Suprapubic skin (tissue), 4 donors: ENCODE measurements around the gene KDM4B. TPM values are rescaled to one million over a fixed set of nuclear protein-coding genes. Genes with fewer than 3 reads are reported as not detected.

Source experiments
- DNase-seq, 2 donors: peaks; one replicate each; pipeline ENCODE4 v3.0.0-alpha.2; 2019; ENCODE audit warnings: low spot score in 2 of 2
- H3K27ac ChIP-seq: fragments of 200-600 bp; sonication (generic); one replicate; pipeline ENCODE4 v1.5.1; 2019
- H3K27me3 ChIP-seq: fragments of 200-600 bp; sonication (generic); one replicate; pipeline ENCODE4 v1.5.1; 2019
- H3K36me3 ChIP-seq: fragments of 200-600 bp; sonication (generic); one replicate; pipeline ENCODE4 v1.5.1; 2019
- H3K4me1 ChIP-seq: fragments of 200-600 bp; sonication (generic); one replicate; pipeline ENCODE4 v1.5.1; 2019
- H3K4me3 ChIP-seq: fragments of 200-600 bp; sonication (generic); one replicate; pipeline ENCODE4 v1.5.1; 2019; ENCODE audit warnings: mild to moderate bottlenecking
- H3K9me3 ChIP-seq: fragments of 200-600 bp; sonication (generic); one replicate; pipeline ENCODE4 v1.5.1; 2019
- EP300 ChIP-seq: sonication (generic); formaldehyde crosslinking; IDR thresholded peaks from one replicate; pipeline ENCODE4 v1.6.1; 2017; ENCODE audit warnings: antibody characterized with exemption
- POLR2A ChIP-seq, 2 donors: fragments of 450-650 bp; IDR thresholded peaks; one replicate each; pipeline ENCODE4 v1.6.1; 2017; ENCODE audit warnings: antibody characterized with exemption in 2 of 2, mild to moderate bottlenecking in 2 of 2, moderate library complexity in 2 of 2
- POLR2AphosphoS5 ChIP-seq, 3 donors: sonication (generic); formaldehyde crosslinking; IDR thresholded peaks; one replicate each; pipeline ENCODE4 v1.6.1; 2017; ENCODE audit warnings: antibody characterized with exemption in 3 of 3
- WGBS: methylation state at CpG from one replicate; pipeline ENCODE4 v1.1.5; 2018; 5-methylcytosine and 5-hydroxymethylcytosine counted together
- total RNA-seq, 4 donors: library from RNA; depleted of rRNA; stranded (reverse); fragments of >200 nt; gene quantifications; one replicate each; pipeline ENCODE4 v1.1.0, GENCODE V29; 2016
- TF ChIP-seq, protein P1 (sequence below), 2 donors: fragments of 200-600 bp in 1 of 2; fragments of 450-650 bp in 1 of 2; sonication (generic) in 1 of 2; IDR thresholded peaks; one replicate each; pipeline ENCODE4 v1.5.1; 2016 to 2019; ENCODE audit warnings: antibody characterized with exemption in 2 of 2, mild to moderate bottlenecking in 1 of 2, moderate library complexity in 1 of 2

Gene KDM4B
- total RNA-seq, 4 donors from 2014 or later: 34.2 to 82.7 (median 48.7) TPM

DNA sequence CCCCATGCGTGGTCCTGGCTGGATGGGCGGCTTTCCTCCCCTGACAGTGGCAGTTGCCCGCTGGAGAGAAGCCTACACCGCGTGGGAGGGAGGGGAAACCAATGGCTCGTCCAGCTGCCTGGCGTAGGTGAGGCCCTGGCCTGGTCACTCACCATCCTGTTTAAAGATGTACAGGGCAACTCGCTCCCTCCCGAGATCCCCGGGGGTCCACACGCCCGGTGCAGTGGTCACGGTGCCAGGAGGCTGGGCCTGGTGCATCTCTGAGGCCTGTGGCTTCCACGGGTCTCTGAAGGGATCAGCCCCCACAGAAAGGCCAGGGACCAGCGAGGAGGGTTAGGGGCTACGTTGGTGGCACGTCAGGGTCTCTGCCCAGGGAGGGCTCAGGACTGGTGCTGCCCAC lies 156.5 kb downstream of the KDM4B start:
- peaks cover 37% of the 10 kb centered on the region for H3K36me3 ChIP-seq

GRCh38 chr19:5125797-5126497 lies 157.0 kb downstream of the KDM4B start:
- no peak for DNase-seq
- no peak overlapping the region for H3K27ac ChIP-seq
- H3K9me3 ChIP-seq: no peaks in the 10 kb centered on the region
- H3K4me1 ChIP-seq: peaks cover 23% of the 10 kb centered on the region
- H3K4me3 ChIP-seq: no peak overlapping the region
- WGBS: 69% methylated on average over 7 of the region's 21 CpGs
- H3K27me3 ChIP-seq: no peaks in the 10 kb centered on the region
- H3K36me3 ChIP-seq: peaks cover 32% of the 10 kb centered on the region
- TF ChIP-seq POLR2AphosphoS5 (IDR thresholded peaks at IDR 0.05) (no peak), POLR2A (IDR thresholded peaks at IDR 0.05) (no peak), EP300 (no peak)
- TF ChIP-seq, protein P1, sequence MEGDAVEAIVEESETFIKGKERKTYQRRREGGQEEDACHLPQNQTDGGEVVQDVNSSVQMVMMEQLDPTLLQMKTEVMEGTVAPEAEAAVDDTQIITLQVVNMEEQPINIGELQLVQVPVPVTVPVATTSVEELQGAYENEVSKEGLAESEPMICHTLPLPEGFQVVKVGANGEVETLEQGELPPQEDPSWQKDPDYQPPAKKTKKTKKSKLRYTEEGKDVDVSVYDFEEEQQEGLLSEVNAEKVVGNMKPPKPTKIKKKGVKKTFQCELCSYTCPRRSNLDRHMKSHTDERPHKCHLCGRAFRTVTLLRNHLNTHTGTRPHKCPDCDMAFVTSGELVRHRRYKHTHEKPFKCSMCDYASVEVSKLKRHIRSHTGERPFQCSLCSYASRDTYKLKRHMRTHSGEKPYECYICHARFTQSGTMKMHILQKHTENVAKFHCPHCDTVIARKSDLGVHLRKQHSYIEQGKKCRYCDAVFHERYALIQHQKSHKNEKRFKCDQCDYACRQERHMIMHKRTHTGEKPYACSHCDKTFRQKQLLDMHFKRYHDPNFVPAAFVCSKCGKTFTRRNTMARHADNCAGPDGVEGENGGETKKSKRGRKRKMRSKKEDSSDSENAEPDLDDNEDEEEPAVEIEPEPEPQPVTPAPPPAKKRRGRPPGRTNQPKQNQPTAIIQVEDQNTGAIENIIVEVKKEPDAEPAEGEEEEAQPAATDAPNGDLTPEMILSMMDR (IDR thresholded peaks at IDR 0.05): no peak

More for the DNA sequence above, 156.5 kb downstream of the KDM4B start:
- no peaks in the 10 kb centered on the region for H3K27me3 ChIP-seq
- DNase-seq: no peak
- TF ChIP-seq POLR2AphosphoS5 (IDR thresholded peaks at IDR 0.05) (no peak), EP300 (no peak), POLR2A (IDR thresholded peaks at IDR 0.05) (no peak)
- TF ChIP-seq, protein P1 (IDR thresholded peaks at IDR 0.05): no peak
- H3K4me1 ChIP-seq: peaks cover 23% of the 10 kb centered on the region
- no peak overlapping the region for H3K27ac ChIP-seq
- no peaks in the 10 kb centered on the region for H3K9me3 ChIP-seq
- no peak overlapping the region for H3K4me3 ChIP-seq
- WGBS: 87% methylated on average over 5 of the region's 17 CpGs

GRCh38 chr19:5126498-5127223 lies 157.7 kb downstream of the KDM4B start:
- TF ChIP-seq, protein P1 (IDR thresholded peaks at IDR 0.05): no peak
- TF ChIP-seq EP300: no peak
- TF ChIP-seq POLR2A (IDR thresholded peaks at IDR 0.05): no peak
- TF ChIP-seq POLR2AphosphoS5 (IDR thresholded peaks at IDR 0.05): no peak
- H3K27me3 ChIP-seq: no peaks in the 10 kb centered on the region
- peaks cover 27% of the 10 kb centered on the region for H3K36me3 ChIP-seq

DNA sequence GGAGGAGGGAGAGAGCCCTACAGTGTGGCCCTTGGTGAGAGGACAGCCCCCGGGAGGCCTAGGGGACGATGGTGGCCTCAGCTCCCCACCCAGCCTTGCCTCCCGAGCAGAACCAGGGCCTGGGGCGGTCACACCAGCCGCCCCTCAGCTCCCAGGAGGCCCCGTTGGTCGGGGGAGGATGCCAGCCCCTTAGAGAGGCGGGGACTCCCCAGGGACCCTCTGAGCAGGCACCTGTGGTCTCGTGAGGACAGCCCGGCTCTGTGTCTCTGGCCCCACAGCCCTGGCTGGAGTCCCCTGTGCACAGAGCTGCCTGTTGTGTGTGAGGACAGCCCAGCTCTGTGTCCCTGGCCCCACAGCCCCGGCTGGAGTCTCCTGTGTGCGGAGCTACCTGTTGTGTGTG lies 158.8 kb downstream of the KDM4B start:
- Histone ChIP-seq H3K4me3 (no peak overlapping the region), H3K36me3 (peaks cover 28% of the 10 kb centered on the region), H3K27ac (no peak overlapping the region), H3K9me3 (no peaks in the 10 kb centered on the region), H3K27me3 (no peaks in the 10 kb centered on the region), H3K4me1 (peaks cover 40% of the 10 kb centered on the region)
- TF ChIP-seq POLR2AphosphoS5 (IDR thresholded peaks at IDR 0.05) (no peak), POLR2A (IDR thresholded peaks at IDR 0.05) (no peak), EP300 (no peak)
- TF ChIP-seq, protein P1 (IDR thresholded peaks at IDR 0.05): no peak
- WGBS: no CpG with 5 or more reads among the region's 12 CpGs
- DNase-seq: no peak

More at GRCh38 chr19:5126498-5127223, 157.7 kb downstream of the KDM4B start:
- no CpG with 5 or more reads among the region's 26 CpGs for WGBS
- no peak for DNase-seq
- Histone ChIP-seq H3K27ac (no peak overlapping the region), H3K9me3 (no peaks in the 10 kb centered on the region), H3K4me1 (peaks cover 29% of the 10 kb centered on the region), H3K4me3 (no peak overlapping the region)

DNA sequence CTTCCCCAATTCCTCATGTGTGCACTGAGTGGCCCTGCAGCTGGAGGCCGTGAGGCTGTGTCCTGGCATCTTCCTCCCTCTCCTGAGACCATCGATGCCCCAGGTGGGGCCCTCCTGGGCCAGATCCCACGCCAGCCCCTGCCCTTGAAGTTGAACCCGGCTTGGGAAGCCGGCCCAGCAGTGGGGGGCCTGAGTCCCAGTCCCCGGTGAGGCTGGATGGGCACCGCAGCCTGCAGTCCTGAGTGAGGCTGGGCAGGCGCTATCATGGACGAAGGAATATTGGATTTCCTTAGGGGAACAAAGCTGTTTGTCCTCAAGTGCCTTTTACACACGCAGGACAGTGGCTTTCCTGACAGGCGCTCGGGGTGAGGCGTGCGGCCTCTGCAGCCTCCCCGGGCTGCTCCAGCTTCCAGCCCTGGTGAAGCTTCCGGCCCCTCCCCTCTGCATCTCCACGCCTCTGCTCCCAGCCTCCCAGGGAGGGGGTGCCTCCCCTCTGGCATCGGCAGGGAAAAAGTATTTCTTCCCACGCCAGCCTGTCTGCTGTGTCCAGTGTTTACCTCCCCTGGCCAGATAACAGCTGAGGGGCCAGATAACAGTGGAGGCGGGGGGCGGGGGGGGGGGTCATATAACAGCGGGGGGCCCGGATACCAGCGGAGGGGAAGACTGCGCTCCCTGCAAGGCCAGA lies 159.5 kb downstream of the KDM4B start:
- Histone ChIP-seq H3K27me3 (no peaks in the 10 kb centered on the region), H3K4me1 (peaks cover 43% of the 10 kb centered on the region), H3K9me3 (no peaks in the 10 kb centered on the region), H3K4me3 (no peak overlapping the region), H3K27ac (no peak overlapping the region), H3K36me3 (peaks cover 28% of the 10 kb centered on the region)
- DNase-seq: no peak
- 63% methylated on average over 11 of the region's 25 CpGs for WGBS
- no peak for TF ChIP-seq POLR2AphosphoS5 (IDR thresholded peaks at IDR 0.05)
- TF ChIP-seq, protein P1 (IDR thresholded peaks at IDR 0.05): no peak
- no peak for TF ChIP-seq POLR2A (IDR thresholded peaks at IDR 0.05)
- no peak for TF ChIP-seq EP300
